ENCODE results near the gene GPR108.

GRCh38 chr19:6716610-6716970 lies 20.8 kb downstream of the GPR108 start:
- TF ChIP-seq, protein P1, sequence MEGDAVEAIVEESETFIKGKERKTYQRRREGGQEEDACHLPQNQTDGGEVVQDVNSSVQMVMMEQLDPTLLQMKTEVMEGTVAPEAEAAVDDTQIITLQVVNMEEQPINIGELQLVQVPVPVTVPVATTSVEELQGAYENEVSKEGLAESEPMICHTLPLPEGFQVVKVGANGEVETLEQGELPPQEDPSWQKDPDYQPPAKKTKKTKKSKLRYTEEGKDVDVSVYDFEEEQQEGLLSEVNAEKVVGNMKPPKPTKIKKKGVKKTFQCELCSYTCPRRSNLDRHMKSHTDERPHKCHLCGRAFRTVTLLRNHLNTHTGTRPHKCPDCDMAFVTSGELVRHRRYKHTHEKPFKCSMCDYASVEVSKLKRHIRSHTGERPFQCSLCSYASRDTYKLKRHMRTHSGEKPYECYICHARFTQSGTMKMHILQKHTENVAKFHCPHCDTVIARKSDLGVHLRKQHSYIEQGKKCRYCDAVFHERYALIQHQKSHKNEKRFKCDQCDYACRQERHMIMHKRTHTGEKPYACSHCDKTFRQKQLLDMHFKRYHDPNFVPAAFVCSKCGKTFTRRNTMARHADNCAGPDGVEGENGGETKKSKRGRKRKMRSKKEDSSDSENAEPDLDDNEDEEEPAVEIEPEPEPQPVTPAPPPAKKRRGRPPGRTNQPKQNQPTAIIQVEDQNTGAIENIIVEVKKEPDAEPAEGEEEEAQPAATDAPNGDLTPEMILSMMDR (IDR thresholded peaks at IDR 0.05): no peak
- no peak for TF ChIP-seq POLR2A (IDR thresholded peaks at IDR 0.05)

All from thyroid gland (tissue), 4 donors.